Measurements from ENCODE around the gene THG1L. TPM values are rescaled to one million over a fixed set of nuclear protein-coding genes. Genes with fewer than 3 reads are reported as not detected.
A peak's percentile ranks its signal among the peaks of the same experiment; 100 is the strongest.

THG1L gene
- total and polyA plus RNA-seq, 2 of the 4 experiments (the other 2 are of a cell fraction) = 15.2 to 20.4 TPM

DNA sequence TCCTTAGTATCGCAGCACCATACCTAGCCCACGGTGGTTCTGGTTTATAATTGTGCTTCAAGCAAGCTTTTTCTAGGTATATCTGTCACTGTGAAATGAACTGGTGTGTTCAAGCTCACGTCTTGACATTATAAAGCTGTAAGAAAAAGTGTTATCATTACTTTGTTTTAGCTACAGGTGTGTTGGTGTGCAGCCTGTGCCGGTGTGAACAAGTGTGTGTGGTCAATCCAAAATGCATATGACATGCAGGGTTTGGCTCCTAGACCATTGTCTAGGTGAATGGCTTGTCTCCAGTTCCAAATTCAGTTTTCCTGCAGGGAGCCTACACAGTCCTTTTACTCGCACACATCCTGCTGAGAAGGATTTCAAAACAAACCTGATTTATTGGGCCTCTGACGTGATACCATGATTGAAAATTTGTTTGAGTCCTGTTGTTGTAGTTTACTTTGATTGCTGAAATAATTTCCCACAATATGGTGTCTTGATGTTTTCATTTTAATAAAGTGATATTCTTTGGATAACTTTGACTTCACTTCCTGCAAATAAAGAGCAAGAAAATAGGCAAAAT lies 16.0 kb downstream of the THG1L start:
- TF ChIP-seq FOS (IDR thresholded peaks at IDR 0.05; ENCODE audit: low read depth, low read length) = no peak
- TF ChIP-seq, protein P1, sequence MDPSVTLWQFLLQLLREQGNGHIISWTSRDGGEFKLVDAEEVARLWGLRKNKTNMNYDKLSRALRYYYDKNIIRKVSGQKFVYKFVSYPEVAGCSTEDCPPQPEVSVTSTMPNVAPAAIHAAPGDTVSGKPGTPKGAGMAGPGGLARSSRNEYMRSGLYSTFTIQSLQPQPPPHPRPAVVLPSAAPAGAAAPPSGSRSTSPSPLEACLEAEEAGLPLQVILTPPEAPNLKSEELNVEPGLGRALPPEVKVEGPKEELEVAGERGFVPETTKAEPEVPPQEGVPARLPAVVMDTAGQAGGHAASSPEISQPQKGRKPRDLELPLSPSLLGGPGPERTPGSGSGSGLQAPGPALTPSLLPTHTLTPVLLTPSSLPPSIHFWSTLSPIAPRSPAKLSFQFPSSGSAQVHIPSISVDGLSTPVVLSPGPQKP (IDR thresholded peaks at IDR 0.05; ENCODE audit: borderline replicate concordance, low read depth, low read length) = no peak
- in situ Hi-C loops (cut with MboI; ENCODE audit: low sequenced_read_pairs) = loop anchor here (10.0 kb wide), 1 partner anchor 602 kb away; the partner anchor contains the start of gene MED7
- H3K4me2 ChIP-seq (ENCODE audit: low read depth, low read length) = no peak overlapping the region

More for the DNA sequence above, 16.0 kb downstream of the THG1L start:
- no peaks in the 10 kb centered on the region for H4K20me1 ChIP-seq (ENCODE audit: insufficient read depth, low read length)
- peaks cover 5% of the 10 kb centered on the region; the same call in 1 of the 2 replicates for H3K9me1 ChIP-seq (ENCODE audit: insufficient read depth, low read length)
- no peaks in the 10 kb centered on the region for H3K9me3 ChIP-seq (ENCODE audit: control insufficient read depth, insufficient read depth, low read length)
- no peak overlapping the region for H3K23ac ChIP-seq (ENCODE audit: low read depth, low read length)
- no peak overlapping the region for H2AFZ ChIP-seq (replicated peaks; ENCODE audit: low read length, poor library complexity)
- no peak overlapping the region for H2BK120ac ChIP-seq (ENCODE audit: low read depth, low read length)
- no peak overlapping the region for H3K4me3 ChIP-seq (ENCODE audit: insufficient read depth, low read depth, low read length)
- DNase-seq (no peak), ATAC-seq (ENCODE audit: low read depth) (no peak)
- H3K14ac ChIP-seq (replicated peaks; ENCODE audit: low read depth, low read length) = no peak overlapping the region
- H3K9ac ChIP-seq (ENCODE audit: low read depth, low read length) = no peak overlapping the region
- no peak overlapping the region for H3K27ac ChIP-seq (ENCODE audit: insufficient read depth, low read length)
- no peak overlapping the region for H4K91ac ChIP-seq (ENCODE audit: insufficient read depth, low read depth, low read length)
- peaks cover 35 to 48% of the 10 kb centered on the region in 2 experiments for H3K79me1 ChIP-seq (ENCODE audit: low read depth in 1 of 2, low read length in 2 of 2)
- H4K5ac ChIP-seq (ENCODE audit: low read depth, low read length) = no peak overlapping the region
- no peaks in the 10 kb centered on the region for H3K36me3 ChIP-seq (ENCODE audit: control insufficient read depth, insufficient read depth, low read length)
- H2BK15ac ChIP-seq (ENCODE audit: low read depth, low read length) = no peak overlapping the region
- no CpG with 5 or more reads among the region's 6 CpGs for WGBS, 2 experiments (ENCODE audit: extremely low coverage in 2 of 2, insufficient read length in 1 of 2)
- no peak overlapping the region; the same call in 1 of the 2 replicates for H2AK5ac ChIP-seq (ENCODE audit: low read depth, low read length)
- H4K8ac ChIP-seq (ENCODE audit: low read depth in 2 of 2, low read length in 2 of 2) = peak overlapping the region in 1 of 2 experiments; percentile 68; a peak in 2 of 4 replicates
- intact Hi-C loops (cut with micrococcal nuclease) (no loop called here), dilution Hi-C loops (cut with HindIII; ENCODE audit: low sequenced_read_pairs, unreplicated experiment) (no loop called here)
- H3K18ac ChIP-seq (ENCODE audit: low read depth, low read length) = no peak overlapping the region
- CTCF ChIA-PET = no interaction called here
- BruUV-seq (replicated peaks) = no TSS peak
- H2BK5ac ChIP-seq (ENCODE audit: low read depth, low read length, poor library complexity, severe bottlenecking) = no peak overlapping the region
- H3K27me3 ChIP-seq (ENCODE audit: control insufficient read depth, insufficient read depth, low read length) = no peaks in the 10 kb centered on the region
- no peak overlapping the region for H2BK20ac ChIP-seq (ENCODE audit: low read depth, low read length)
- peaks cover 5% of the 10 kb centered on the region for H3K4me1 ChIP-seq (ENCODE audit: control insufficient read depth, insufficient read depth, low read length)
- H3K56ac ChIP-seq (ENCODE audit: extremely low read depth, insufficient read depth, low read length) = no peak overlapping the region
- H2AK9ac ChIP-seq (replicated peaks; ENCODE audit: low read depth, low read length, poor library complexity) = no peak overlapping the region
- H3K4ac ChIP-seq (ENCODE audit: low read depth, low read length) = no peak overlapping the region
- POLR2A ChIA-PET (ENCODE audit: unreplicated experiment) = no interaction called here

All from IMR-90 (cell line).